NOMO-1 treated with dmso at 0.1 percent for 144 hours (cell line): ENCODE measurements around the gene PDLIM1.

Source experiments
- DNase-seq: peaks from one replicate; lab custom pipeline; 2025; ENCODE audit not compliant: unreplicated experiment; lab: John Stamatoyannopoulos, UW

Gene PDLIM1

DNA sequence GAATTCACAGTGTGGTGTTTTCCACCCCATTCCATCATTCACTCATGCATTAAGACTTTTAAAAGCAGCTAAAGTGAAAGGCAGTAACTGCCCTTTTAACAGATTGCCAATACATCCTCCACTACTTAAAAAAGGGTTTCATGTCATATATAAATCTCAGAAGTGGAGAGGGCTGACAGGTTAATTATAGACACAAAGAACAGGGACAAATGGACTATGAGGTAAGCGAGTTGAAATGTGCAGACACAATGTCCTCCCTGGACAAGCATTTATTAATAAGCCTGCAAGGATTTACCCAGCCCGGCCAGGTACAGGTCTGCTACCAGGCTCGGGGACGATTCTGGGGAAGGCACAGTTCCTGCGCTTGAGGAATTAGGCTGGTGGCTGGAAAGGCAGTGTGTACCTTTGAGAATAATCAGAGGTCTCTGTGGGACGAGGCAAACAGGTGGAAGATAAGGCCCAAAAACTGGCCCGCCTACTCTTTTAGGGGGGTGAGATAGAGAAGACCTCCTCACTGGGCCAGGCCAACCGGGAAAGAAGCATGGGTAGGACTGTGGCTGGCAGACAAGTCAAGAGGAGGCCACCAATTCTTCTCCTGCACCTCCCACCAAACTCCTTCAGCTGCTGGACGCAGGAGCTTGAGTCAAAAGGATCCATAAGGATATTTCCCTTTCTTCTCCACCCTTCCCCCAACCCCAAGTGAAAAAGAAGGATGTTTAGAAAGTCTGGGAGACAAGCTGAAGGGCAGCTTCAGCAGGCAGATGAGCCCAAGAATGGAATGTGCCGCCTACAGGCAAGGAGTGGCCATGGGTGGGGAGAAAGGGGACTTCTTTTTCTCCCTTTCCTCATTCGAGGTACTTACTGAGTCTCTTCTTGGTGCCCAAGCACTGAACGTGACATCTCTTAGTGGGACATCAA, 1.5 kb downstream of the PDLIM1 start:
- DNase-seq = peak; percentile 17

GRCh38 chr10:95288303-95288702, 2.5 kb downstream of the PDLIM1 start:
- no peak for DNase-seq

DNA sequence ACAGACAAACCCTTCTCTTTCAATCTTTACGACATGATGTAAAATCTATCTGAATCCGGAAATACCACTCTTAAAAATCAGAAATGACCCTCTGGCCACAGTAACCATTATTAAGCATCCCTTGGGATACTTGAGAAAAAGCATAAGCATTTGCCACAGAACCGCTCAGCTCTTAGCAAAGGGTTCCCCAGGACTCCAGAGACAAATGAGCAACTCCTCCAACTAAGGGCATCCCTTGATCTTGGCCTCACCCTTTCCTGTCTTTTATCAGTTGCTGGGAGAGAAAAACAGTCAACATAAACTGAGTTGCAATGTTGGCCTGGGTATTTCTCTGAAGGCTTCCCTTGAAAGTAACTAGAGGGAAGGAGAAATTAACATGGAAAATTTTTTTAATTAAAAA, 3.5 kb downstream of the PDLIM1 start:
- no peak for DNase-seq

DNA sequence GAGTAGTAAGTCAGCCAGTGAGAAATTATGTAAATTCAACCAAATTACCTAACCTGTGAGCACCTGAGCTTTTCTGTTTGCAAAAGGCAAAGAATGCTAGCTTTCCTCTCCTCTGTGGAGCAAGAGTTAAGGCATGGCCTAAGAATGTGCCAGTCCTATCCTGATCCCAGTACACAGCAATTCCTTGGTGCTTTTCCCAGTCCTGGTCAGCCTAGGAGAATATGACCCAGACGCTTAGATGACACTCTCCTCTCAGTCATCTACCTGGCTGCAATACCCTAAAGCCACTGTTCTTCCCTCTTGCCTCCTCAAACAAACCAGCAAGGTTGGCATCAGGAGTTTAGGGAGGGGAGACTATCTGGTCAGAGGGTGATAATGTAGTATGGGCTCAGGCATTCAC, 4.1 kb downstream of the PDLIM1 start:
- no peak for DNase-seq

DNA sequence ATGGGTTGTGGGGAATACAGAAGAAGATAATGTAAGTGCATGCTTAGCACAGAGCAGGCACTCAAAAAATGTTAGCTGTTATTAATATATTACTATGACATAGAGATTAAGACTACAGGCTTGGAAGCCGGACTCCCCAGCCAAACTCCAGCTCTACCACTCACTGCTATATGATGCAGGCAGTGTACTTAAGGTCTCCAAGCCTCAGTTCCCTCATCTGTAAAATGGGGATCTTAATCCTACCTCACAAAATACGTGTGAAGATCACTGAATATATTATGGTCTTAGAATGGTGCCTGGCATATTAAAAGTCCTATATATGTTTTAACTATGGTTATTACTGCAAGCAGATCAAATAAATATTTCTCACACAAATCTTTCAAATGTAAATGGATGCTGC, 5.2 kb downstream of the PDLIM1 start:
- DNase-seq = no peak

DNA sequence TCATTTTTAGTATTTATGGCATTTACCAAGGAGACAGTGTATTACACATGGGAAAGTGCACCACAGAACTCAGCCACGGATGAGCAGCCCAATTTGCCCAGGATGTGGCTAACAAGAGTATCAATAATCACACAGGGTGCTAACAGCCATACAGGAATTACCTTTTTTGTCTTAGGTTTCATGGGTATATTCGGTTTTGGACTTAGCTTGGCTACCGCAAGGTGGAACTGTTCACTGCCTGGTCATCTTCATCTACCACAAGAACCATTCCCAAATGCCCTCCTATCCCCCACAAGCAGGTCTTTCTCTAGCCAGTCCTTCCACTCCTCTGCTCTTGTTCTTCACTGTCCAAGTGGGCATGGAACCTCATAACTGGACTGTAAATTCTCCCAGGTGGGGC, 6.0 kb downstream of the PDLIM1 start:
- no peak for DNase-seq

- no peak for DNase-seq
Observed at GRCh38 chr10:95282107-95282506, 8.7 kb downstream of the PDLIM1 start.

DNA sequence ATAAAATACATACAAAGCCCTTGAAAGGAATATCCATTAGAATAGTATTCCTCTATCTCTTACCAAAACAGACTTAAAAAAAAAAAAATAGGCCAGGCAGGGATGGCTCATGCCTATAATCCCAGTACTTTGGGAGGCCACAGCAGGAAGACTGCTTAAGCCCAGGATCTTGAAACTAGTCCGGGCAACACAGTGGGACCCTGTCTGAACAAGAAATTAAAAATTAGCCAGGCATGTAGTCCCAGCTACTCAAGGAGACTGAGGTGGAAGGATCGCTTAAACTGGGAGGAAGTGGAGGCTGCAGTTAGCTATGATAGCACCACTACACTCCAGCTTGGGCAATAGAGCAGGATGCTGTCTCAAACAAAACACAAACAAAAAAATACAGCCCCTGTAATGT, 9.6 kb downstream of the PDLIM1 start:
- no peak for DNase-seq

- DNase-seq = no peak
Observed at GRCh38 chr10:95280637-95281036, 10.2 kb downstream of the PDLIM1 start.

GRCh38 chr10:95279042-95279820, 11.6 kb downstream of the PDLIM1 start:
- DNase-seq = no peak

DNA sequence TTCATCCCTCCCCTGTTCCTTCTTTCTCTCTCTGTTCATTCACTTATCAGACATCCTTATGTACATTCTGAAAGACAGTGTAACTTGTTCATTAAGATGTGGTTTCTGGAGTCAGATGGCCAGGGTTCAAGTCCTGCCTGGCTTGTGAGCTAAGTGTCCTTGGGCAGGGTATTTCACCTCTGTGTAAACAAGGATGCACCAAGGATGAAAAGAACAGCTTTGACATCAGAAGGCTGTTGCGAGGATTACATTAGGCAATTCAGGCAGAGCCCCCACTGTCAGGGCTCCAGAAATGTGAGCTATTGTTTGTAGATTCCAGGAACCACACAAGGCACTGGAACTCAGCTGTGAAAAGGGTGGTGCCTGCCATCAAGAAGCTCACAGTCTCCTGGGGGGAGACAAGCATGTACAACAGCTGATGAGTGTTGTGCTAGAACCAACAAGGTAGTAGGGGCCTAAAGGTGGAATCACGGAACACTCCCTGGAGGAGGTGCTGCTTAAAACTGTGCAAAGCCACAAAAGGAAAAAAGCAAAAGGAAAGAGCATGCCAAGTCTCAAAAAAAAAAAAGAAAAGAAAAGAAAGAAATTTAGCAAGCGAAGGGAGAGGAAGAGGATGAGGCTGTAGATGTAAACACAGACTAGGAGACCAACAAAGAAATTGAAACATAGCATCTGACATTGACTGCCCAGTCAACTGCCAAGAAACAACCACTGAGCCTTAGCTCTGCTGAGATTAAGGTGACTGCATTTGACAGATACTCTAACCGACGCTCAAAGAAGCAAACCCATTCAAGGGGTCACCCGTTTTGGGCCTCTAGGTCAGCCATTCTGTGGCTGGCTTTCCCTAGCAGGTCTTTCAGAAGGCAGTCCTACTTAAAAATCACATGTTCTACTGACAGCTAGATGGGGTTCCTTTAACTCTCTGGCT, 12.5 kb downstream of the PDLIM1 start:
- no peak for DNase-seq

GRCh38 chr10:95277614-95278013, 13.2 kb downstream of the PDLIM1 start:
- no peak for DNase-seq

DNA sequence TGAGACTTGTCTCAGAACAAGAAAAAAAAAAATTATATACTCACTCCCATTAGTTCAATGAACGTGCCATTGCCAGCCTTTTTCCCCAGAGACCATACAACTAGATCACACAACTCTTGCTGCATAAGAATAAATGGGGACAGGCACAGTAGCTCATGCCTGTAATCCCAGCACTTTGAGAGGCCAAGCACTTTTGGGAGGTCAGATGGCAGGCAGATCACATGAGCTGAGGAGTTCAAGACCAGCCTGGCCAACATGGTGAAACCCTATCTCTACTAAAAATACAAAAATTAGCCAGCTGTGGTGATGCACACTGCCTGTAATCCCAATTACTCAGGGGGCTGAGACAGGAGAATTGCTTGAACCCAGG, 13.6 kb downstream of the PDLIM1 start:
- no peak for DNase-seq

DNA sequence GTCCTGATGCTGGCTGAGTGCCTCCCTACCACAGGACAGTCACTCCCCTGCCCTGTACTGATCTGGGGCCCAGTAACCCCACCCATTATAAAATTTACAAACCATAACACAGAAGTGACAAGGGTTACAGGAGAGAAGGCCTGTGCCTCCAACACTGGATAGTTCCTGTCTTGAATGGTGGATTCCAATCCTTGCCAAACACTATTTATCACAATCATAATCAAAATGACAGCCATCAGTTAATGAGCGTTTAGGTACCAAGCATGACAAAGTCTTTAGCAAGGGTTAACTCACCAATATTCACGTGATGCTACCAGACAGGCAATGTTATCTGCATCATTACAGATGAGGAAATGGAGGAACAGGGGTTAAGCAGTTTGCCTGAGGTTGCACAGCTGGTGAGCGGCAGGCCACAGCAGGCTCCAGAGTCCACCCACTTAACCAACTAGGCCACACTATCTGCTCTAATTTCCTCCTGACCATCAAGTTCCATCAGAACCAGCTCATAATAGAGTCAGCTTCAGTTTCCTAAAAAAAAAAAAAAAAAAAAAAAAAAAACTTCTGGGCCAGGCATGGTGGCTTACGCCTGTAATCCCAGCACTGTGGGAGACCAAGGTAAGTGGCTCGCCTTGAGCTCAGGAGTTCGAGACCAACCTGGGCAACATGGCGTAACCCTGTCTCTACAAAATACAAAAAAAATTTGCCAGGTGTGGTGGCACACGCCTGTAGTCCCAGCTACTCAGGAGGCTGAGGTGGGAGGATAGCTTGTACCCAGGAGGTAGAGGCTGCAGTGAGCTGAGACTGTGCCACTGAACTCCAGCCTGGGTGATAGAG, 14.2 kb downstream of the PDLIM1 start:
- DNase-seq = no peak

- DNase-seq = no peak
Observed at GRCh38 chr10:95275726-95276366, 15.0 kb downstream of the PDLIM1 start.

DNA sequence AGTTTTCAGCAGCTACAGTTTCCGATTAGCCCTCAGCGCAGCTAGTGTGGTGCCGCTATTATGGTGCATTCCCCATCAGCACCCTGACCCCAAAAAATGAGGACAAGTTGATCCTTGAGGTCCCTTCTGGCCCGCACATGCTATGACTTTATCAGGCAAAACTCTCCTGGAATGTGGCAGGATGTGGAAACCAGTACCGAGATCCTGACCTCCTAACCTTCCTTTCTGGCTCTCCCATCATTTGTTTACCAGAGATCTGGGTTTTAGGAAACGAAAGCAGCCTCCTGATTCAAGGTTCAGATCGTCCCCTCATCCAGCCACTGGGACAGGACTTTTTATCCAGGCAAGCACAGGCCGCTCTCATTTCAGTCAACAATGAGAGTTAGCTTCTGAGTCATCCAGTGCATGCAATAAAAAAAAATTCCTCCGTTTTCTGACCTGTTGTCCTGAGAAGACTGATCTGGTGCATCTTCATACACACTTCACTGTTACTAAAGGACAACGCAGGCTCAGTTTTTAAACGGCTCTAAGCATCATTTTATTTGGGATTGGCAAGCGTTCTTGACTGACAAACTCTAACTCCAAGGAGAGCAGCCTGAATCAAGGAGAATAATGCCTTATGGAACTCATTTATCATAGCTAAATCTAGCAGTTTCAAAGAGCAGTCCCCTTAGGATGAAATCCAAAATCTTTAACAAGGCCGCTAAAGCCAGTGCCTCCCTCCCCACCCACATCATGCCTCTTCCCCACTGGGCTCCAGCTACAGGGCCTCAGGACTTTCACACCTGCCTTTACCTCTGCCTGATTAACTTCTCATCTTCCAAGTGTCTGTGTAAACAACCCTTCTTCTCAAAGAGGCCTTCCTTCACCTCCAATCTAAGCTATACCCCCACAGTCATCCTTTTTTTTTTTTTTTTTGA, 17.1 kb downstream of the PDLIM1 start:
- DNase-seq = no peak

DNA sequence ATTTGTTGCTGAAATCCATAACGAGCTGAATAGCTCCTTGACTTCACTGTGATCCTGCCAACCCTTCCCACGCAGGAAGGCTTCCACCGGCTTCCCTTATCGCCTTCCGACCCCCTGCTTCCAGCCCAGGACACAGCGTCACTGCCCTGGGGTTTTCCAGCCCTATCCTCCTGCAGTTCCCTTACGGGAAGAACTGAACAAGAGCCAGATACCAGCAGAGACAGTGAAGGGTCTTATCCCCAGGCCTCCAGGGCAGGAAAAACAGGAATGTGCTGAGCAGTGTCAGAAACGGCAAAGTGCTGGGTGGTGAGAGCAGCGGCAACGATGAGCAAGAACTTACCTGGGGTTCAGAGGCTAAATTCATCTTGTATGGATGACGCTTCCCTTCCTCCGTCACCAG, 22.4 kb downstream of the PDLIM1 start:
- no peak for DNase-seq

DNA sequence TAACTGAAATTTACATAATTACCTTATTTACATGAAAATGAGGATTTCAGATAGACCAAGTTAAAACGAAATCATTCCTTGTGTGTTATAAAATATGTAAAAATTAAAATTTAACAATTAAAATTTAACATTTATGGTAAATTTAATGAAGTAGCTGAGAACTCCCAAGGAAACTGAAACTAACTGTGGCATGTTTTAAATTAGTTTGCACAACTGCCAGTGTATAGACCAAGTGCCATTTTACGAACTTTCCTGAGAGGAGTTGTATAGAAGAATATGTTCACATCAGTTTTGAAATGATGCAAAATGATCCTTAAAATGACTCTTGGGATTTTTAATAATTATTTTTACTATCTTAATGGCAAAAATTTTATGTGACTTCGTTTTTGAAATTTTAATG, 23.6 kb downstream of the PDLIM1 start:
- DNase-seq = no peak

DNA sequence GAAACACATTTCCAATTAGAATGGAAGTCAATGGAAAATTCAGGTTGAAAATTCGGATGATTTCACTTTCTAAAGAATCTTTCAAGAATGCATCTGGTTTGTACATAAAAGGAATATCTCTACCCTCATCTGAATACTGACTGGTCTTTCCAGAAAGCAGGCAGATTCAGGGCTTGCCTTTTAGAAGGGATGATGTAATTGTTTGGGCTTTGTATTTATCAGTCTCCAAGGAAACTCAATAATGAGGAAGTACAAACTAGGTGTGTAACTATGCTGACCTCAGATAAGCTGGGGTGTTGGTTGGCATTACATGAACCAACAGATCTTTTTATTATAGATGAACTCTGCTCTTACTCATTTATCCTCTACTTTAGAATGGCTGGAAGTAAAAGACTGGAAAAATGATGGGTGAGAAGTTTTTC, 24.1 kb downstream of the PDLIM1 start:
- DNase-seq = peak; percentile 10
